K562 (cell line): ENCODE results near the gene GPR78. TPM values are rescaled to one million over a fixed set of nuclear protein-coding genes. Genes with fewer than 3 reads are reported as not detected.

Source experiments
- ATAC-seq: fragments of 200-7000 bp; cut with Tn5 transposase; 3 replicates; pipeline ENCODE4 v1.9.1; 2020; ENCODE audit warnings: moderate library complexity
- BruUV-seq: library from RNA; stranded (reverse); fragments of 400-500 nt; replicated peaks from 2 replicates; lab custom pipeline; 2021; lab: Mats Ljungman, UMichigan
- CTCF ChIA-PET: fragments of 300-600 bp; formaldehyde crosslinking; extraction: SDS; loops from one replicate; lab custom pipeline; 2021; ENCODE audit warnings: low intra/inter-chr PET ratio; lab: Yijun Ruan, JAX
- POLR2A ChIA-PET: fragments of 300-600, 350-650 bp; sonication (Branson Sonifier 250); formaldehyde crosslinking; extraction: SDS; loops from one replicate; lab custom pipeline; 2021; ENCODE audit warnings: antibody characterized with exemption, inconsistent platforms; lab: Yijun Ruan, JAX
- DNase-seq, 4 experiments: peaks; one replicate each; pipeline versions ENCODE4 v3.0.0 to v3.0.0-alpha.2; 2011 to 2018; ENCODE audit warnings: low spot score in 3 of 4, mixed read lengths in 3 of 4; ENCODE audit errors: extremely low read depth in 1 of 4
- FAIRE-seq: peaks from 2 replicates; lab custom pipeline; 2011; peaks lifted over from hg19 to GRCh38; lab: Jason Lieb, UNC
- H2AFZ ChIP-seq: 2 replicates; pipeline ENCODE4 v1.6.0; 2011; ENCODE audit warnings: low read depth, low read length, control low read depth, inconsistent platforms
- H3K27ac ChIP-seq: fragments of 200-600 bp; 3 replicates; pipeline ENCODE4 v1.8.0; 2011; ENCODE audit warnings: low read depth, mild to moderate bottlenecking, control low read depth, inconsistent platforms, low read length, moderate library complexity, mixed read lengths; ENCODE audit errors: extremely low read depth
- H3K27me3 ChIP-seq, 2 experiments: fragments of 300-600 bp in 1 of 2; 2 replicates in 1 of 2; 3 replicates in 1 of 2; pipeline versions ENCODE4 v1.6.0 to v1.8.0; 2011; ENCODE audit warnings: inconsistent platforms in 2 of 2, low read length in 2 of 2, mild to moderate bottlenecking in 1 of 2, mixed read lengths in 1 of 2, moderate library complexity in 1 of 2; ENCODE audit not compliant: control insufficient read depth in 2 of 2, insufficient read depth in 2 of 2
- H3K36me3 ChIP-seq: fragments of 300-600 bp; 3 replicates; pipeline ENCODE4 v1.8.0; 2011; ENCODE audit warnings: mild to moderate bottlenecking, low read length, inconsistent platforms; ENCODE audit not compliant: control insufficient read depth, insufficient read depth
- H3K4me1 ChIP-seq, 2 experiments: fragments of 200-600 bp in 1 of 2; replicated peaks in 1 of 2; 2 replicates in 1 of 2; 3 replicates in 1 of 2; pipeline versions ENCODE4 v1.5.1 to v1.8.0; 2011; ENCODE audit warnings: inconsistent platforms in 2 of 2, low read length in 2 of 2, mild to moderate bottlenecking in 1 of 2, mixed read lengths in 1 of 2, moderate library complexity in 1 of 2; ENCODE audit not compliant: control insufficient read depth in 2 of 2, insufficient read depth in 2 of 2
- H3K4me2 ChIP-seq: 2 replicates; pipeline ENCODE4 v1.6.1; 2011; ENCODE audit warnings: low read length, control low read depth, inconsistent platforms, mixed read lengths; ENCODE audit not compliant: insufficient read depth
- H3K4me3 ChIP-seq: fragments of 200-600 bp; sonication (generic), shearing (Covaris generic); 2 replicates; pipeline ENCODE4 v1.5.1; 2016; ENCODE audit warnings: control low read depth, inconsistent platforms
- H3K79me2 ChIP-seq: fragments of 200-600 bp; 3 replicates; pipeline ENCODE4 v1.8.0; 2011; ENCODE audit warnings: low read length, inconsistent platforms; ENCODE audit not compliant: control insufficient read depth, insufficient read depth
- H3K9ac ChIP-seq, 2 experiments: 2 replicates each; pipeline versions ENCODE4 v1.6.0 to v1.6.1; 2011; ENCODE audit warnings: low read depth in 2 of 2, low read length in 2 of 2, control low read depth in 1 of 2, inconsistent platforms in 1 of 2, mild to moderate bottlenecking in 1 of 2, mixed read lengths in 1 of 2; ENCODE audit not compliant: insufficient read depth in 1 of 2
- H3K9me1 ChIP-seq: one replicate; pipeline ENCODE4 v1.6.0; 2011; ENCODE audit warnings: inconsistent platforms, mild to moderate bottlenecking, low read length, moderate library complexity; ENCODE audit not compliant: control insufficient read depth, insufficient read depth
- H3K9me3 ChIP-seq: replicated peaks from 2 replicates; pipeline ENCODE4 v1.5.1; 2011; ENCODE audit warnings: low read depth, low read length, inconsistent platforms; ENCODE audit not compliant: control insufficient read depth, insufficient read depth
- H4K20me1 ChIP-seq: replicated peaks from 2 replicates; pipeline ENCODE4 v1.6.1; 2011; ENCODE audit warnings: low read length, inconsistent platforms, mixed read lengths; ENCODE audit not compliant: control insufficient read depth, insufficient read depth
- FOXK1 ChIP-seq: sonication (generic); formaldehyde crosslinking; IDR thresholded peaks from 2 replicates; pipeline ENCODE4 v1.8.0; 2022; ENCODE audit warnings: missing genetic modification reagents, mild to moderate bottlenecking, borderline replicate concordance
- NFXL1 ChIP-seq: fragments of 450-650 bp; formaldehyde crosslinking; IDR thresholded peaks from 2 replicates; pipeline ENCODE4 v1.4.0; 2021; ENCODE audit warnings: mild to moderate bottlenecking
- TGIF2 ChIP-seq: sonication (generic); formaldehyde crosslinking; IDR thresholded peaks from 2 replicates; pipeline ENCODE4 v1.8.1; 2022; ENCODE audit warnings: mild to moderate bottlenecking, missing genetic modification reagents, moderate library complexity
- ZFP36 ChIP-seq: fragments of 150-350 bp; IDR thresholded peaks from 2 replicates; pipeline ENCODE4 v1.6.1; 2018; ENCODE audit warnings: low read length, low read depth; ENCODE audit not compliant: partially characterized antibody
- ZNF232 ChIP-seq: sonication (generic); formaldehyde crosslinking; IDR thresholded peaks from 2 replicates; pipeline ENCODE4 v1.8.0; 2022; ENCODE audit warnings: mild to moderate bottlenecking, missing genetic modification reagents
- WGBS: fragments of 100-300 bp; shearing (Covaris generic); methylation state at CpG from one replicate; pipeline ENCODE4 v1.1.6; 2016; ENCODE audit warnings: low coverage, mixed read lengths; ENCODE audit not compliant: insufficient coverage; ENCODE audit errors: missing lambda C conversion rate; 5-methylcytosine and 5-hydroxymethylcytosine counted together
- in situ Hi-C: fragments of 300-500 bp; cut with MboI; formaldehyde crosslinking; loops from 4 replicates; pipeline ENCODE4 v1.15.0; 2018; ENCODE audit warnings: inconsistent platforms, mixed read lengths
- intact Hi-C: fragments of 100-400 bp; cut with micrococcal nuclease; formaldehyde crosslinking; loops from 2 replicates; pipeline ENCODE4 v1.14.2; 2022
- polyA plus RNA-seq, 8 experiments: library from polyadenylated mRNA; depleted of rRNA in 4 of 8; stranded (reverse) in 5 of 8; unstranded in 3 of 8; fragments of >200 nt; fragmentation: Nextera tagmentation in 2 of 8; fragmentation: Illumina TruSeq in 1 of 8; extraction: Ambion mirVana in 2 of 8; extraction: Trizol in 1 of 8; gene quantifications; 2 replicates each; pipeline versions ENCODE4 v1.2.1 to v1.2.3, GENCODE V29; 2011 to 2014; ENCODE audit warnings: inconsistent platforms in 1 of 8, missing spikeins in 1 of 8
- total RNA-seq, 7 experiments: library from RNA; depleted of rRNA in 6 of 7; stranded (reverse); fragments of >200 nt in 6 of 7; fragmentation: Illumina TruSeq in 2 of 7; extraction: Trizol in 2 of 7; gene quantifications; 2 replicates each; pipeline versions ENCODE4 v1.2.1 to v1.2.3, GENCODE V29; 2011 to 2021; ENCODE audit warnings: low replicate concordance in 1 of 7
- TF ChIP-seq, protein P1 (sequence below): fragments of 250-450 bp; sonication (Bioruptor Pico); IDR thresholded peaks from 2 replicates; pipeline ENCODE4 v1.5.0; 2021; ENCODE audit warnings: mild to moderate bottlenecking, moderate library complexity

GPR78 gene
- total and polyA plus RNA-seq, 9 of the 15 experiments (the other 6 are each of a cell fraction or from before 2014, with no cell fraction given) = 0.04 to 0.13 (median 0.07) TPM; not detected in 4

DNA sequence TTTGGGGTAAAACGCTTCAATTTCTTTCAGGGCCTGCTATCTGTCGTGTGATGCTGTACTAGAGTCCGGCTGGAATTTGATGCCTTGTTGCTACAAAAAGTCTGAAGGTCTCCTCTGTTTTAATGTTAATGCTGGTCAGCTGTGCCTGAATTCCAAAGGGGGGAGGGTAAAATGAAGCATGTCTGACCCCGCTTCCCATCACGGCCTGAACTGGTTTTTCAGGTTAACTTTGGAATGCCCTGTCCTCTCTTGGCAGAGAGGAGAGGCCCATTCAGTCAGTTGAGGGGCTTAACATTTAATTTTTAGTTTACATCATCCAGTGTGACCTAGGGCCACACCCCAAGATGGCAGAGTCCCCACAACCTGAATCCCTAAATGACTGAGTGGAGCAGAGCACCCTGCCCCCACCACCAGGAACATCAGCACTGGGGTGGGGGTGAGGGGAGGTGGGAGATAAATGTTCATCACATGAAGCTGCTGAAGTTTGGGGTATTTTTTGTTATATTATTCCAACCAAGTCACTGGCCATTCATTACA is 47.9 kb upstream of the GPR78 start:
- no TSS peak for BruUV-seq
- Histone ChIP-seq H3K27ac (no peak overlapping the region), H3K79me2 (no peaks in the 10 kb centered on the region)

More for the DNA sequence above, 47.9 kb upstream of the GPR78 start:
- TF ChIP-seq TGIF2 (CRISPR knock-in tag) (no peak), ZFP36 (no peak), NFXL1 (no peak), FOXK1 (CRISPR knock-in tag) (no peak), ZNF232 (no peak)
- TF ChIP-seq, protein P1, sequence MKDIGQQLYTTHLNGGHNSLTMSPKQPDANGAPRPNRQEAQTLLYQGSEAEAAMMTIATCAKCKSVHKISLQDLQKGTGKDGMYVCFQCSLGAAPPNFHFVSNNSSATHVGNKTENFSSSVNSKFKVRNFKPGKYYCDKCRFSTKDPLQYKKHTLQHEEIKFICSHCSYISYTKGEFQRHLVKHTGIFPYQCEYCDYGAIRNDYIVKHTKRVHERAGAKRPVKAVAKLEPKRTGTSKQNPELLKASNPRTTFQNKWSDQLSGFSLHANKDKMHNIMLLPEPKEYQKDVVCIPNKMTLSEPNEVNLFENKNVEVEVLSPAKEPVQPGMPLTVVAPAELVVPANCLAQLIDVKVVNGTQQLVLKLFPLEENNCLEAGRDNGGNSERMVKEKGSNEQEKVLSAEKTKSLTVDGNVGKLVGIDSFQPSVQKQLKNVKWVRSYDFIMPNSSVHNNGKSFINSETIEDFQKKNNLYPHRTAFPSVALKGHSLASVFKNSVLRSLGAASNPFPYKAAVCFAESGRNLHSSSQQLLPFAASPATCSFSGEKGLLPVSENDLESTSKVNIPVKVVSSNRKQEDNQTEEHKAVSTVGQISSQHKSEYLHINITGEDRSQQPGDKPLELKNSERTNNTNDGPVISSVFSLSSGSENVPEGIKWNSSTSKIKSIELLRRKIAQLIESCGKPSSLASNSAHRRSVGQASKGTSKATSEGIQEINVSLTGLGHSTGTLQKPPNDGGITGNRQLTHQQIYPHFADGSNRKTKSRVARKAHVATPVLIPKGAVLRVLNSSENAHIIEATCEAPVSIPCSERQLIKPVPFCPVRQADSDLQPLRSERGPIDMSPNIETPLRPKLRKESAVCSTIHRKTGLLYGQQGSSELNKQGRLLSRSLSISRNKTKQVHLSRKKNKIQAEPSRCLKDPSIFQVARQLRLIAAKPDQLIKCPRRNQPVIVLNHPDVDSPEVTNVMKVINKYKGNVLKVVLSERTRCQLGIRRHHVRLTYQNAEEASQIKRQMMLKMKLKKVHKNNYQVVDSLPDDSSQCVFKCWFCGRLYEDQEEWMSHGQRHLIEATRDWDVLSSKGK (CRISPR knock-in tag) = no peak
- H3K36me3 ChIP-seq = no peaks in the 10 kb centered on the region
- no peaks in the 10 kb centered on the region for H3K9me1 ChIP-seq
- ATAC-seq (no peak), FAIRE-seq (no peak), DNase-seq (no peak)
- H3K4me2 ChIP-seq = no peak overlapping the region
- H3K4me1 ChIP-seq = no peaks in the 10 kb centered on the region; a peak in 1 of 5 replicates
- intact Hi-C loops (no loop called here), in situ Hi-C loops (no loop called here)
- H3K27me3 ChIP-seq = no peaks in the 10 kb centered on the region
- 14% methylated on average over 5 of the region's 5 CpGs for whole genome bisulfite sequencing
- H3K9me3 ChIP-seq = no peaks in the 10 kb centered on the region; the same call in 1 of the 2 replicates
- ChIA-PET POLR2A (interaction anchor here (0.6 kb wide), 1 partner anchor 323 kb away, joined by 3 read pairs; no protein-coding TSS in a partner anchor), CTCF (no interaction called here)
- no peak overlapping the region for H3K9ac ChIP-seq
- no peaks in the 10 kb centered on the region for H4K20me1 ChIP-seq
- H3K4me3 ChIP-seq = no peak overlapping the region
- H2AFZ ChIP-seq = no peak overlapping the region
